NCI-H446 (cell line): ENCODE data around the gene TMEM30A.
A peak's percentile ranks its signal among the peaks of the same experiment; 100 is the strongest.

Experiments
- DNase-seq, 2 experiments: peaks; one replicate each; lab custom pipeline; 2025; lab: John Stamatoyannopoulos, UW

Gene TMEM30A

GRCh38 chr6:75284632-75285282 is at the start of gene TMEM30A:
Gene TMEM30A (minus strand): TSS chr6:75284792. CDS start chr6:75284638, 154 bp downstream.
- DNase-seq = peak; percentile 94 to 95

GRCh38 chr6:75333676-75334200 is 49.1 kb upstream of the TMEM30A start:
- DNase-seq = no peak

- DNase-seq = no peak
These were observed 46.6 kb upstream of the TMEM30A start for GRCh38 chr6:75331151-75331550.

- no peak for DNase-seq
These were observed 45.1 kb upstream of the TMEM30A start for GRCh38 chr6:75329703-75330102.

GRCh38 chr6:75327807-75328206 is 43.2 kb upstream of the TMEM30A start:
- DNase-seq = no peak

- DNase-seq = no peak
These were observed 42.1 kb upstream of the TMEM30A start for GRCh38 chr6:75326557-75327258.

- DNase-seq = no peak
These were observed 34.3 kb upstream of the TMEM30A start for GRCh38 chr6:75318900-75319299.

- DNase-seq = no peak
These were observed 33.1 kb upstream of the TMEM30A start for GRCh38 chr6:75317503-75318206.

- no peak for DNase-seq
These were observed 31.4 kb upstream of the TMEM30A start for GRCh38 chr6:75315978-75316377.

- no peak for DNase-seq
These were observed 23.8 kb upstream of the TMEM30A start for GRCh38 chr6:75308250-75308988.

- no peak for DNase-seq
These were observed 22.9 kb upstream of the TMEM30A start for GRCh38 chr6:75307364-75308004.

- no peak for DNase-seq
These were observed 21.5 kb upstream of the TMEM30A start for GRCh38 chr6:75306064-75306463.

- DNase-seq = no peak
These were observed 21.0 kb upstream of the TMEM30A start for GRCh38 chr6:75305573-75305972.

- DNase-seq = no peak
These were observed 17.7 kb upstream of the TMEM30A start for GRCh38 chr6:75302280-75302679.

GRCh38 chr6:75301537-75301936 is 16.9 kb upstream of the TMEM30A start:
- DNase-seq = no peak

- DNase-seq = no peak
These were observed 16.5 kb upstream of the TMEM30A start for GRCh38 chr6:75301088-75301487.

- no peak for DNase-seq
These were observed 15.9 kb upstream of the TMEM30A start for GRCh38 chr6:75300531-75300855.

- no peak for DNase-seq
These were observed 15.4 kb upstream of the TMEM30A start for GRCh38 chr6:75299801-75300530.

- peak; percentile 37 to 59 for DNase-seq
These were observed 12.5 kb upstream of the TMEM30A start for GRCh38 chr6:75296811-75297779.

- DNase-seq = no peak
These were observed 8.0 kb upstream of the TMEM30A start for GRCh38 chr6:75292555-75292954.
